NB4 (cell line): ENCODE data around the gene ANKH.

Experiments used
- DNase-seq: peaks from one replicate; pipeline ENCODE4 v3.0.0; 2010; ENCODE audit warnings: low read depth
- H3K4me3 ChIP-seq: one replicate; pipeline ENCODE4 v1.5.1; 2011; ENCODE audit warnings: mild to moderate bottlenecking, low read depth, low read length, moderate library complexity
- CTCF ChIP-seq: IDR thresholded peaks from one replicate; pipeline ENCODE4 v1.5.1; 2012; ENCODE audit warnings: low read depth, low read length
- MYC ChIP-seq: IDR thresholded peaks from 2 replicates; pipeline ENCODE4 v1.6.1; 2011; ENCODE audit warnings: low read depth, low read length
- POLR2A ChIP-seq: IDR thresholded peaks from 2 replicates; pipeline ENCODE4 v1.6.1; 2011; ENCODE audit warnings: mild to moderate bottlenecking; ENCODE audit not compliant: insufficient read length; ENCODE audit errors: extremely low read depth
- TF ChIP-seq, protein P1 (sequence below): IDR thresholded peaks from 2 replicates; pipeline ENCODE4 v1.6.1; 2011; ENCODE audit warnings: low read depth, low read length

ANKH gene

GRCh38 chr5:14743601-14744295, 127.8 kb downstream of the ANKH start:
- H3K4me3 ChIP-seq, result no peak overlapping the region
- TF ChIP-seq CTCF, result no peak
- TF ChIP-seq, protein P1, sequence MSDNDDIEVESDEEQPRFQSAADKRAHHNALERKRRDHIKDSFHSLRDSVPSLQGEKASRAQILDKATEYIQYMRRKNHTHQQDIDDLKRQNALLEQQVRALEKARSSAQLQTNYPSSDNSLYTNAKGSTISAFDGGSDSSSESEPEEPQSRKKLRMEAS, result no peak
- TF ChIP-seq MYC, result no peak
- no peak for TF ChIP-seq POLR2A
- no peak for DNase-seq

DNA sequence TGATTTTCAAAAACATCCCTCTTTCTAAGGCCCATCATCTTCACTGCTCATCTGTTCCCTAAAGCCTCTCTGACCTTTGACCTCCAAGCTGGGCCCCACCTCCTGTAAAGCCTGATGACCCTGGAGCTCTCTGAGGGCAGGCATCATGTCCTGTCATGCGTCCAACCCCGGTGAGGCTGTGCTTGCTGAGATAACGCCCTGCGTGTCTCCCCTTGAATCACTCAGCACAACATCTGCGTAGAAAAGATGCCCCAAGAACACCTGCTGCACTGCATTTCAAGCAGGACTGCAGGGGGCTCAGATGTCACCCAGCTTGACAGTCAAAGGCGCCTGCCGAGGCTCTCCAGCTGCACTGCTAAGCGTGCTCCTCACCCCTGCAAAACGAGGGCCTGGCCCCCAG, 129.1 kb downstream of the ANKH start:
- no peak for DNase-seq
- H3K4me3 ChIP-seq, result no peak overlapping the region
- no peak for TF ChIP-seq MYC
- TF ChIP-seq CTCF, result no peak
- no peak for TF ChIP-seq POLR2A
- TF ChIP-seq, protein P1, result no peak

DNA sequence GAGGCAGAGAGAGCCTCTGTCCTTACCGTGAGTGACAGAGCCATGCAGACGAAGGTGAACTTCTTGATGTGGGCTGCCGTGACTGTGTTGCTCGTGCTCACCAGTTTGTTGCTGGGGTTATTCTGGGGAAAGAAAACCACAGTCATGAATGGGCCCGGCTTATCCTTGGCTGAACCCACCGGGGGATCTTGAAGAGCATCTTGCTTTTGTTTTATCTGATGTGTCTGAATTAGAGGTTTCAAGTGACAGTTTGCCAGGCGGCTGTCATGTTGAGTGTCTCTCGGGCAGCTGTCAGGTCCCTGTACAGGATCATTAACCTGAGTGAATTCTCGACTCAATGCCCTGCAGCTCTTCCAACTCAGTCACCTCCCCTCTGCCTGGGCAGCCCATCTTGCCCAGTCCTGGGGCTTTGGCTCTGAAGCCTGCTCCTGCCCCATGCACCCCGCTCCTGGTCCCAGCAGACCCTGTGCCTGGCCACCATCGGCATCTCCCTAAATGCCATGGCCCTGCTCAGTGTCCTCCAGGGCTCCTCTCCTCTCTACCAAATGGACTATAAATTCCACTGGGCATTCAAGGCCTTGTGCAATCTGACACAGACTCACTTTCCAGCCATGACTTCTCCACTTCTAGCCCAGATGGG, 129.7 kb downstream of the ANKH start:
- no peak overlapping the region for H3K4me3 ChIP-seq
- DNase-seq, result no peak
- TF ChIP-seq POLR2A (no peak), MYC (no peak), CTCF (no peak)
- TF ChIP-seq, protein P1, result no peak

DNA sequence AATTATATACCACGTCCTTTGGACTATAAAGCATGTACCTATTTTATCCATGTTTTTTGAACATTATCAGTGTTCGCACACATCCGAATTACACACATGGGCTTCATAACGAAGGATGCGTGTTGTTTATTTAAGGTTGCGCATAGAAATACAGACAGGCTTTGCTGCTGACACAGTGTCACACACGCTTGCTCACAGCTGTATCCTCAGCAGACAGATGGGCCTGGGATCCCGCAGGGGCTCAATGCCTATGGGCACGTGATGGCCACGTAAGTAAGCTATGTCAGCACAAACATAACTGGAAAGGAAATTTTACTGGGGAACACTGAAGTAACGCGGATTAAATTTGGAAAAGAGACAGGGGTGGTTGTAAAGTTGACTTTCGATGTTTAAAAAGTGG, 130.4 kb downstream of the ANKH start:
- TF ChIP-seq POLR2A (no peak), MYC (no peak), CTCF (no peak)
- TF ChIP-seq, protein P1, result no peak
- DNase-seq, result no peak
- no peak overlapping the region for H3K4me3 ChIP-seq

DNA sequence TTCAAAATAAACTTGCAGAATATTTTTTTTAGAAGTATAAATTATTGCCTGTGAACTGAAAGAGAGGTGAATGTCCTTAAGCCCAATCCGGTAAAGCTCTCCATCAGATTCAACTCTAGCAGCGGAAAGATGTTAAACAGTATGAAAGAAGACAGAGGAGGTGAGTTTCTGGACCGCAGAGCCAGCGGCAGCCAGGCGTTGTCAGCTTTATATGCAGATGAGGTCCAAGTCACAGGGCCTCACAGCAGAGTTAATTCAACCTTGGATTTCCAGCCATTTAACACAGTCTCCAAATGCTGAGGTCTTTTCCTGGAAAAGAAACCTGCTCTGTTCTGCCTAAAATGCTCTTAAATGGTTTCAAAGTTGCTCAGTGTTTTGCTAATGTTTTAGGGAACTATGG, 131.6 kb downstream of the ANKH start:
- TF ChIP-seq MYC, result no peak
- no peak for TF ChIP-seq POLR2A
- TF ChIP-seq, protein P1, result no peak
- no peak for TF ChIP-seq CTCF
- DNase-seq, result no peak
- H3K4me3 ChIP-seq, result no peak overlapping the region
